NCI-H2171 treated with DMSO at 0.1 percent for 48 hours (cell line): ENCODE measurements around the gene DNMT3A.

ENCODE experiments used
- DNase-seq: peaks from one replicate; lab custom pipeline; 2025; lab: John Stamatoyannopoulos, UW

Gene DNMT3A

GRCh38 chr2:25324905-25325592 lies 16.7 kb downstream of the DNMT3A start:
- DNase-seq, result no peak

GRCh38 chr2:25324251-25324650 lies 17.5 kb downstream of the DNMT3A start:
- no peak for DNase-seq

- no peak for DNase-seq
Measured at GRCh38 chr2:25323610-25324189, 18.0 kb downstream of the DNMT3A start.

- no peak for DNase-seq
Measured at GRCh38 chr2:25323042-25323514, 18.6 kb downstream of the DNMT3A start.

- DNase-seq, result no peak
Measured at GRCh38 chr2:25322312-25322711, 19.4 kb downstream of the DNMT3A start.

GRCh38 chr2:25320077-25320476 lies 21.6 kb downstream of the DNMT3A start:
- DNase-seq, result no peak

GRCh38 chr2:25316101-25316500 lies 25.6 kb downstream of the DNMT3A start:
- DNase-seq, result no peak

- DNase-seq, result no peak
Measured at GRCh38 chr2:25315316-25315680, 26.4 kb downstream of the DNMT3A start.

GRCh38 chr2:25314514-25315315 lies 27.0 kb downstream of the DNMT3A start:
- DNase-seq, result peak; percentile 76

- peak; percentile 41 for DNase-seq
Measured at GRCh38 chr2:25313711-25314513, 27.8 kb downstream of the DNMT3A start.

- DNase-seq, result no peak
Measured at GRCh38 chr2:25312958-25313710, 28.6 kb downstream of the DNMT3A start.

- DNase-seq, result no peak
Measured at GRCh38 chr2:25311865-25312575, 29.7 kb downstream of the DNMT3A start.

- DNase-seq, result peak; percentile 90
Measured at GRCh38 chr2:25310965-25311864, 30.5 kb downstream of the DNMT3A start.

GRCh38 chr2:25310709-25310964 lies 31.1 kb downstream of the DNMT3A start:
- DNase-seq, result no peak

- DNase-seq, result peak; percentile 35
Measured at GRCh38 chr2:25309402-25309801, 32.3 kb downstream of the DNMT3A start.

GRCh38 chr2:25308599-25308998 lies 33.1 kb downstream of the DNMT3A start:
- no peak for DNase-seq

GRCh38 chr2:25307949-25308557 lies 33.7 kb downstream of the DNMT3A start:
- DNase-seq, result no peak

- DNase-seq, result peak; percentile 48
Measured at GRCh38 chr2:25306777-25307368, 34.9 kb downstream of the DNMT3A start.

- peak; percentile 94 for DNase-seq
Measured at GRCh38 chr2:25305775-25306174, 36.0 kb downstream of the DNMT3A start.
